HG03280 (cell line): Measurements from ENCODE around the gene S100PBP.
"Not testable (repeated sequence)": the region's sequence is repeated elsewhere in the genome, so short reads cannot be mapped to it uniquely, and the experiment has no call there.

Source experiments
- ATAC-seq: cut with Tn5 transposase; IDR thresholded peaks from one replicate; pipeline ENCODE4 v1.9.1; 2021; ENCODE audit warnings: mild to moderate bottlenecking, moderate library complexity; ENCODE audit not compliant: unreplicated experiment

Gene S100PBP

GRCh38 chr1:32898958-32899357, 81.5 kb downstream of the S100PBP start:
- no peak for ATAC-seq

GRCh38 chr1:32899586-32900296, 82.3 kb downstream of the S100PBP start:
- ATAC-seq: no peak

- no peak for ATAC-seq
Measured at GRCh38 chr1:32900371-32900955, 83.0 kb downstream of the S100PBP start.

- ATAC-seq: no peak
Measured at GRCh38 chr1:32900956-32901822, 83.7 kb downstream of the S100PBP start, which contains the start of gene TMEM54. TSS of gene TMEM54 (minus strand) at chr1:32901389. CDS start at chr1:32901238, 151 bp downstream.

GRCh38 chr1:32901823-32902534, 84.5 kb downstream of the S100PBP start:
- ATAC-seq: no peak

GRCh38 chr1:32902535-32902920, 85.1 kb downstream of the S100PBP start:
- no peak for ATAC-seq

GRCh38 chr1:32903991-32904785, 86.7 kb downstream of the S100PBP start:
- ATAC-seq: no peak

GRCh38 chr1:32904797-32905196, 87.3 kb downstream of the S100PBP start:
- no peak for ATAC-seq

GRCh38 chr1:32905588-32905987, 88.1 kb downstream of the S100PBP start:
- ATAC-seq: not testable (repeated sequence)

GRCh38 chr1:32906654-32907053, 89.2 kb downstream of the S100PBP start:
- ATAC-seq: no peak

- no peak for ATAC-seq
Measured at GRCh38 chr1:32907435-32907834, 90.0 kb downstream of the S100PBP start.
